Activated gamma-delta T cell treated with Interleukin-2 at 50 U/mL for 16 hours (primary cell): ENCODE measurements around the gene TMEM253.

Experiments
- DNase-seq: peaks from one replicate; pipeline ENCODE4 v3.0.0-alpha.2; 2020

The TMEM253 gene

DNA sequence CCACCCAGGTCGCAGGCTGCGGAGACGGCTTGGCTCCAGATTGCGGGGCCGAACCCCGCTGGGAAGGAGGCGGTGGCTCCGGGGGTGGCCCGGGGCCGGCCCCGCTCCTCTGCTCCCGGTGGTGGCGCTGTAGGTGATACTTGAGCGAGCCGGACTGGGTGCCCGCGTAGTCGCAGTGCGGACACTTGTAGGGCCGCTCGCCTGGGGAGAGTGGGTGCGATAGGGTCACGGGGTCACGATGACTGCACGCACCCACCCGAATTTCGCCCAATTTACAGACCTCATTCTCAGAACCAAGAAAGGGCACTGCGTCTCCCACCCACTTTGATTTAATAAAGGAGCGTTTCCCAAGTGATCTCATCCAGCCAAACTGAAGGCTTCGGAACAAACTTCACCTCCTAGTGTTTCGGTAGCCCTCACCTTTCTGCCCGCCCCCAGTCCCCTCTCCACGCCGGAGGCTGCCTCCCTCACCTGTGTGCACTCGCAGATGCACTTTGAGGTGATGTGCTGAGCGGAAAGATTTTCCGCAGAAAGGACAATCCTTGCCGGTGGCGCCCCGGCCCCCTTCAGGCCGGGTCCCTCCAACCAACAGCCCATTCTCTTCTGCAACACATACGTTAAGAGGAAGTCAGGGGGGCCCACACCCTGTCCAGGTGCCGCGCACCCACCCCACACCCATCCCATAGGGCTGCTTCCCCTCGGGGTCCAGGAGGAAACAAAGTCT lies 9.8 kb upstream of the TMEM253 start:
- DNase-seq = no peak

DNA sequence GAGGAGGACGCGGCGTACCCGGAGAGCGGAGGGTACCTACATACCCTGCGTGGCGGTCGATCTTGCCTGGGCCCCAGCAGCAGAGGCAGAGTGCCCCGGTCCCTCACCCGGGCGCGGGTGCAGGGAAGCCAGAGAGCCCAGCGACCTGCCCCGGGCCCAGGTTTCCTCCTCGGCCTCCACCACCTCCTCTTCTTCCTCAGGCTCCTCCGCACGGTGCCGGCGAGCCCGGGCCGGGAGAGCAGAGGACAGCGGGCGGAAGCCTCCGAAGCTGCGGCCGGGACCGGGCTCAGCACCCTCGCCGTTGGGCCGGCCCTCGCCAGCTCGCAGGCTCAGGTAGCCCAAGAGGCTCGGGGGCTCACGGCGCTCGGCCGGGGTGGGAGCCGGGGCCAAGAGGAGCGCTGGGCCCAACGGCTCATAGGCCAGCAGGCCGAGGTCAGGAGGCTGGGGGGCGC lies 9.0 kb upstream of the TMEM253 start:
- no peak for DNase-seq

GRCh38 chr14:21092273-21093011 lies 8.4 kb upstream of the TMEM253 start:
- peak; percentile 92 for DNase-seq

DNA sequence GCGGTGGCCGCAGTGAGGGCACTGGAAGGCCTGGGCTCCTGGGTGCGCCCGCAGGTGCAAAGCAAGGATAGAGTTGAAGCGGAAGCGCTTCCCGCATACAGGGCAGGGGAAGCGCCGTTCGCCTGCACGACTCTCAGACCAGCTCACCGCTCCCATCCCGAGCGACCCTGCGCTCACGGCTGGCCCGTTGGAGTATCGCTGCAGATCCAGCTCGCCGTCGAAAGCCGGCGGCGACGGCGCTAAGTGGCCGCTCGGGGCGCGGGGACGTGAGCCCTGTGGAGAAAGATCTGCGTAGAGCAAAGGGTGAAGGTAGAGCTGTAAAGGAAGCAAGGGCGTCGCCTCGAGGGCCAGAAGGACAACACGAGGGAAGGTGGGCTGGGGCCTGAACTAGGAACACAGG lies 7.8 kb upstream of the TMEM253 start:
- no peak for DNase-seq

- no peak for DNase-seq
These were observed 6.8 kb upstream of the TMEM253 start for GRCh38 chr14:21093769-21094681.

GRCh38 chr14:21095430-21096205 lies 5.2 kb upstream of the TMEM253 start:
- no peak for DNase-seq

GRCh38 chr14:21096438-21096837 lies 4.4 kb upstream of the TMEM253 start:
- DNase-seq = no peak

DNA sequence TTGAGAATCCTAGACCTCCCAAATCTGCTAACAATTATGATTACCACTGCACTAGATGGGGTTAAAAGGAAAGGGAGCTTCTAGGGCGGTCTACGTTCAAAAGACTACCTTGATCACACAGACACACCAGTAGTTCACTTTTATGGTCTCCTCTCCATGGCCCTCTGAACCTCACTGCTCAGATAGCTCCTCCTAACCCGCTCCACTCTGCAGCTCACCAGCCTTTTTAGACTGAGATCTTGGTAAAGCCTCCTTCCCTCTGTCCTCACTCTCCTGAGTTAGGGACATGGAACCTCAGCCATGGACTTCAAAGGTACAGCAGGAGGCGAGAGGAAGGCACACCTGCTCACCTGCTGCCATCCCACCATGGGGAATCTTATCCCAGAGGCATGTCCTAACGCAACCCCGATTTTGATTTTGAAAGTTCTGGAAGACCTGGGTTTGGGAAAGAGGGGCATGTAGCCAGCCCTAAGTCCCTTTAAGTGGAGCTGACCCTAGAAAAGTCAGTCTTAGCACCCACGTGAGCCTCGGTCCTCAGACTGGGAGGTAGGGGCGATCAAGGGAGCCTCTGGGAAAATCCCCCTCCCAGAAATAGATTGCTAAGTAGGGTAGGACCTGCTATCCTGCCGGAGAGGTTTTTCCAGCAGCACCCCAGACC lies 3.8 kb upstream of the TMEM253 start:
- DNase-seq = no peak

- no peak for DNase-seq
These were observed 3.2 kb upstream of the TMEM253 start for GRCh38 chr14:21097636-21098075.

DNA sequence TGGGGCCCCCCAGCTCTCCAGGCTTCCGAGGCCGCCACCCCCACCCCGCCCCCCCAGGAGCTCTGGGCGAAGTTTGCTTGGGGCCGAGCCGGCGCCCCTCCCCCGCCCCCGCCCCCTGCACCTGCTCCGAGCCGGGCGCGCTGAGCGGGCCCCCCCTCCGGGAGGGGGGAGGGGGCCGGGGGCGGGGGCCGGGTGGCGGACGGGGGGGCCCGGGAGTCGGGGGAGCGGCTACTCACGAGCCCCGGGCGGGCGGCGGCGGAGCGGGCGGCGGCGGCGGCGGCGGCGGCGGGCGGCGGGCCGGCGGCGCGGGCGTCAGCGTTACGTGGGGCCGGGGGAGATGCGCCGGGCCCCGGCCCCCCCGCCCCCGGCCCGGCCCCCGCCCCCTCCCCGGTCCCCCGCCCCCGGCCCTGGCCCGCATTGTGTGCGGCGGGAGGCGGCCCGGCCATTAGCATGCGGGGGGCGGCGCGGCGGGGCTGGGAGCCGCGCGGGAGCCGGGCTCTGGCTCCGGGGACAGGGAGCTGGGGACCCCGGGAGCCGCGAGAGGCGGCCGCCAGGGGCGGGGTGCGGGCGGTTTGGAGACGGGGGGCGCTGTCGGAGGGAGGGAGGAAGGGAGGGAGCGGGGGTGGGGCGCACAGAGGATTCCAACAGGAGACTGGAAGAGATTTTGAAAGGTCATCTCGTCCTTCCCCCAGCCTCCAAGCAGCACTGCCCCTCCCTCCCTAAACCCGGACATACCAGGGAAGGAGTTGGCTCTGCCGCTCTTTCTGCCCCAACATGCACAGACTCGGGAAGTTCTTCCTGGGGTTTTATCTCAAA lies 2.6 kb upstream of the TMEM253 start, which contains the start of gene ZNF219:
TSS of gene ZNF219 (minus strand) at position 580 of the 816 bp plus-strand sequence. CDS start 5,064 bp downstream, outside the sequence.
- DNase-seq = peak; percentile 25

- no peak for DNase-seq
These were observed 1.8 kb upstream of the TMEM253 start for GRCh38 chr14:21098892-21099595.

- no peak for DNase-seq
These were observed 1.3 kb upstream of the TMEM253 start for GRCh38 chr14:21099596-21099985.

DNA sequence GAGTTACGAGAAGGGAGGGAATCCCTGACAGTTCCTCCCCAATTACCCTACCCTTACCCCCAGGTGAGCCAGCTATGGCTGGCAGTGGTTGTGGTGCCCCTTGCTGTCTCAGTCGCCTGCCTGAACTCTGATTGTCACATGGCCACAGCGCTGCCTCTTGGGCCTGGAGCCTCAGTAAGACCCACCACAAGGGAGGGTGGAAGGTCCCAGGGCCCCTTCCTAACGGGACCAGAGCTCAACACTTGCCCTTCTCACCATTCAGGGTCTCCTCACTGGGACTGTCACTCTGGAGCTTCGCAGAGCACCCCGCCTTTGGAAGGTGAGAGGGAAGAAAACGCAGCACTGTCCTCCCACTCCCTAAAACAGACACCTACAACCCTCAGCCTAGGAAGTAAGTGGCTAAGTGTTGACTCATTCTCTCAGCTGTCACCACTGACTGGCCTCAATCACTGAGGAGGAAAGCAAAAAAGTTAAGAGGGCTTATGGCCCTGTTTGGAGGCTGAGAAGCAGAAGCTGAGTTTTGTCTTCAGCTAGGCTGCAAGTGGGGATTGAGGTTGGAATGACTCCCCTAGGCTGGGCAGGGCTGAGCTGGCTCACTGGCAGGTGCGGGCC lies 1.0 kb downstream of the TMEM253 start:
- DNase-seq = no peak

- DNase-seq = no peak
These were observed 1.9 kb downstream of the TMEM253 start for GRCh38 chr14:21102521-21103410.

DNA sequence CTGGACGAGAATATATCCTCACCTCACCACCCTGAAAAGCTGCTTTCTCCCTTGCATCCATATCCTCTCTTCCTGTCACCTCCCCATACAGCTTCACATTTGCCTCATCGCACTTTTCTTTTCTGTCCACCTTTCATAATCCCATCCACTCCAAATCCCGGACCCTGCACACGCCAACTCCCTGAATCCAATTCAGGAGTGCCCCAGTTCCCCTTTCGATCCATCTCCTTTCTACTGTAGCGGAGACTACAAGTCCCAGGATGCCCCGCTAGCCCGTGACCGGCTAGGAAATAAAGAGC lies 2.5 kb downstream of the TMEM253 start:
- no peak for DNase-seq

DNA sequence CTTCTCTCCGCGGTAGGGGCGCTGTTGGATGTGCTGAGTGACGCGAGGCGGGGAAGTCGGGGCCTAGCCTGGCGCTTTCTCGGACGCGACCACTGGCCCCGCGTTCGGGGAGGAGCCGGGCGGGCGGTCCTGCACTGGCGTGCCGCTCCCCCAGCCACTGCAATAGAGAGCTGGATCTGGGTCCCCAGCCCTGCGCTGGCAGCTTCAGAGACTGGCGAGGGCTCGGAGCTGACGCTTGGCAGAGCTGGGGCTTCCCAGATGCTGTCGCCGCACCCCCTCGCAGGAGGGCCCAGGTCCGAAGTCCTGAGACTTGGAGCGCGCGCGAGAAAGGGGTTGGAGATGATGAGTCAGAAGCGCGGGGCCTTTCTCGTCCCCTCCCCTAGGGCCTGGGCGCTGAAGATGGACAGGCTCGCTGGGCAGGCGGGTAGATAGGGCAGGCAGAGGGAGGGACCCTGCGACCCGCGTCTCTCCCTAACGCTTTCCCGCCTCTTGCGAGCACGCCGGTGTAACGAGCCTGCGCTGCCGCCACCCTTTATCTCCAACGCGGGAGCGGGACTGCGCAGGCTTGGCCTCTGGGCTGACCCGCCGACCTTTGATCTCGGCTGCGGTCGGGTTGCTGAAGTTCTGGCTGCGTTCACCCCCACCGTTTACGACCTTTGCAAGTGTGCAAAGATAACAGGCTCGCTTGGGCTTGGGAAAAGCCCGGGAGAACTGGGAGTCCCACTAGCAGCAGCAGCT lies 3.0 kb downstream of the TMEM253 start:
- DNase-seq = peak; percentile 93

DNA sequence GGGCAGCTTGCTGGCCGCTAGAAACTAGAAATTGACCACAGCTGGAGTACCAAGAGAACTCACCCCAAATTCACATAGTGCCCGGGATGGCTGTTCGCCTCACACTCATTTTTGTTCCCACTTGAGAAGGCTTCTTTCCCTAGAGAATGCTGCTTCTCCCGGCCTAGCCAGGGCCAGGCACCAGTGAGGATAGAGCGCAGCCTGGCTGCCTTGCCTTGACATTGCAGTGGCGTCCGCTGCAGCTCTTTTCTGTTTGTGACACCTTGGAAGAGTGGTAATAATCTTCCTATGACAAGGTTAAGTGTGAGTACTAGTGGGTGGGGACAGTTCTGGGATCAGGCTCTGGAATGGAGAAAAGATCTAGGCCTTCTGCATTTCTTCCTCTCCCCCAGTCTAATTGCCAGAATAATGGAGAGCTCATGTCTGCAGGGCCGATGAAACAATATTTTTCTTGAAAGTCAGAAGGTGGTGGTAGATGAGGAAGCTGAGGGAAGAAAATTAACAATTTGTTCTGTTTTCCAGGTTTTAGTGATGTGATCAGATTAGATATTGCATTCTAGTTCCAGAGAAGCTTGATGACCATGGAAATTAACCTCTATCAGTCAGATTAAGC lies 3.7 kb downstream of the TMEM253 start:
- peak; percentile 55 for DNase-seq

DNA sequence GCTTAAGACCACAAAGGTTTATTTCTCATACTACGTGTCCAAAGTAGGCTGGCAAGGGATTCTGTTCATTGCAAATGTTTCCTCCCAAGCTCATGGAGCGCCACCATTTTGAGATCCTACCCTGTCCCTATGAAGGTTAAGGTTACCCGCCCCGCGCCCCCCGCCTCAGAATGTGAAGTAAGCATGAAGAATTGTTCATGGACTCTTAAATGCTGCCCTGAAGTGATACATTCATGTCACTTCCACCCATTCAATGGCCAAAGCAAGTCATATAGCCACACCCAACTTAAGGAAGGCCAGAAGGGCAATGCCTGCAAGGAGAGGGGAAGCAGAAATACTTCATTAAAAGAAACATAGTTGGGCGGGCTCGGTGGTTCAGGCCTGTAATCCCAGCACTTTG lies 4.2 kb downstream of the TMEM253 start:
- no peak for DNase-seq
